HG03103 (cell line): ENCODE measurements around the gene CMKLR1.

ENCODE experiments used
- ATAC-seq: cut with Tn5 transposase; IDR thresholded peaks from one replicate; pipeline ENCODE4 v1.9.1; 2021; ENCODE audit warnings: low read depth; ENCODE audit not compliant: unreplicated experiment

Gene CMKLR1

GRCh38 chr12:108239378-108239777 lies 99.7 kb downstream of the CMKLR1 start:
- ATAC-seq = no peak

DNA sequence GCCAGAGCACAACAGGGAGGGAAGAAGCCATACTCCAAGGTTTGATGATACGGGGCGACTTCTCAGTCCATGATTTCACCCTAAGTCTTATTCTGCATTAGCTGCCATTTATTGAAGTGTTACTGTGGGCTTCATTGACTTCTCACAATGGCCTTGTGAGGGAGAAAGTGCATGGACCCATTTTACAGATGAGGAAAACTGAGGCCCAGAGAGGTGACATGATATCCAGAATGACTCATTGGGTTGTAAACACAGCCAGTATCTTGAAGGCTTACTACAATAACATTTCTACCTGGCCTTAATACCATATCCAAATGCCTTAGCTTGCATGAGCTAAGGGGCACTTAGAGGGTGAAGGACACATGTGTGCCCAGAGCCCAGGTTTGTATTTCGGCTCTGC lies 100.6 kb downstream of the CMKLR1 start:
- ATAC-seq = no peak
